ENCODE measurements around the gene RUNX3. TPM values are rescaled to one million over a fixed set of nuclear protein-coding genes. Genes with fewer than 3 reads are reported as not detected.
A peak's percentile ranks its signal among the peaks of the same experiment; 100 is the strongest.

Gene RUNX3
- polyA plus RNA-seq, 1 experiment = 0.23 TPM

DNA sequence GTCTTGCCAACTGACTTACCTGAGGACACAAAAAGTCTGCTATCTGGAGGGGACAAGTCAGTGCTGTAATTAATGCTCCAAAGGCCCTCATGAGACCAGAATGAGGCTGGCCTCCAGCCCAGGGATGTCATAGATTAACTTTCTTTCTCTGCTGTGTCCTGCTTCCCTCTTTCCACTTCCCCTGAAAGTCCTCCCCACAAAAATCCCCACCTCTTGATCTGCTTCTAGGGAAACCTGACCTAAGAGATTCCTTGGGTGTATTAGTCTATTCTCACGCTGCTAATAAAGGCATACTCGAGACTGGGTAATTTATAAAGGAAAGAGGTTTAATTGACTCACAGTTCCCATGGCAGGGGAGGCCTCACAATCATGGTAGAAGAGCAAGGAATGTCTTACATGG lies 39.2 kb downstream of the RUNX3 start:
- Histone ChIP-seq H3K4me3 (ENCODE audit: low read depth, low read length) (no peak overlapping the region), H3K36me3 (ENCODE audit: control insufficient read depth, insufficient read depth, low read length) (no peaks in the 10 kb centered on the region), H3K27me3 (ENCODE audit: control insufficient read depth, insufficient read depth, low read length) (no peaks in the 10 kb centered on the region; the same call in 1 of the 2 replicates)
- TF ChIP-seq, protein P1, sequence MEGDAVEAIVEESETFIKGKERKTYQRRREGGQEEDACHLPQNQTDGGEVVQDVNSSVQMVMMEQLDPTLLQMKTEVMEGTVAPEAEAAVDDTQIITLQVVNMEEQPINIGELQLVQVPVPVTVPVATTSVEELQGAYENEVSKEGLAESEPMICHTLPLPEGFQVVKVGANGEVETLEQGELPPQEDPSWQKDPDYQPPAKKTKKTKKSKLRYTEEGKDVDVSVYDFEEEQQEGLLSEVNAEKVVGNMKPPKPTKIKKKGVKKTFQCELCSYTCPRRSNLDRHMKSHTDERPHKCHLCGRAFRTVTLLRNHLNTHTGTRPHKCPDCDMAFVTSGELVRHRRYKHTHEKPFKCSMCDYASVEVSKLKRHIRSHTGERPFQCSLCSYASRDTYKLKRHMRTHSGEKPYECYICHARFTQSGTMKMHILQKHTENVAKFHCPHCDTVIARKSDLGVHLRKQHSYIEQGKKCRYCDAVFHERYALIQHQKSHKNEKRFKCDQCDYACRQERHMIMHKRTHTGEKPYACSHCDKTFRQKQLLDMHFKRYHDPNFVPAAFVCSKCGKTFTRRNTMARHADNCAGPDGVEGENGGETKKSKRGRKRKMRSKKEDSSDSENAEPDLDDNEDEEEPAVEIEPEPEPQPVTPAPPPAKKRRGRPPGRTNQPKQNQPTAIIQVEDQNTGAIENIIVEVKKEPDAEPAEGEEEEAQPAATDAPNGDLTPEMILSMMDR (IDR thresholded peaks at IDR 0.05; ENCODE audit: insufficient read depth, low read depth, low read length) = no peak
- CTCF ChIA-PET = no interaction called here
- POLR2A ChIA-PET = no interaction called here
- DNase-seq (ENCODE audit: low read depth) = no peak

DNA sequence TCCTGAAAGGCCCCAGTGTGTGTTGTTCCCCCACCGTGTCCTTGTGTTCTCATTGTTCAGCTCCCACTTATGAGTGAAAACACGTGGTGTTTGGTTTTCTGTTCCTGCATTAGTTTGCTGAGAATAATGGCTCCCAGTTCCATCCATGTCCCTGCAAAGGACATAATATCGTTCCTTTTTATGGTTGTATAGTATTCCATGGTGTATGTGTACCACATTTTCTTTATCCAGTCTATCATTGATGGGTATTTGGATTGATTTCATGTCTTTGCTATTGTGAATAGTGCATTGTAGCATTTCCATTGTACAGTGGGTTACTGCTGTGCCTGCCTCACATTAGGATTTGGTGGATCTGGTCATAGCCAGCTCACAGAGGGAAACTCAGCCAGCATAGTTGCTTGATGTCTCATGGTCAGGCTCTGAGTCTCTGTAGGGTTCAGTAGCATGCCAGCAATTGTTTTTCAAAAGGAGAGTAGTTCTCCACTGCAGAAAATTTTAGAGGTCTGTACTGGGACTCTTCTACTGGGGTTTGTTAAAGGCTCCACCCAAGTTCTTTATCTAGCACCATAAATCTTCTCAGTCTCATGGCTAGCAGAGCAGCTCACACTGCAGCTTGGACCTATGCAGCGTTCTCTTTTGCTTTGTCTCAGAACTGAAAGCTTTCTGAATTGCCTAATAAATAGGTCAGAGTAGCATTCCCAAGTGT lies 41.0 kb downstream of the RUNX3 start:
- H3K4me3 ChIP-seq (ENCODE audit: low read depth, low read length) = no peak overlapping the region
- TF ChIP-seq, protein P1 (IDR thresholded peaks at IDR 0.05; ENCODE audit: insufficient read depth, low read depth, low read length) = no peak
- ChIA-PET POLR2A (no interaction called here), CTCF (interaction anchor here (1.2 to 5.0 kb wide), 2 partner anchors 9 to 213 kb away, joined by 3 to 33 read pairs; no protein-coding TSS in a partner anchor)
- H3K27me3 ChIP-seq (ENCODE audit: control insufficient read depth, insufficient read depth, low read length) = no peaks in the 10 kb centered on the region; the same call in 1 of the 2 replicates
- peak; percentile 45 for DNase-seq (ENCODE audit: low read depth)
- H3K36me3 ChIP-seq (ENCODE audit: control insufficient read depth, insufficient read depth, low read length) = no peaks in the 10 kb centered on the region

DNA sequence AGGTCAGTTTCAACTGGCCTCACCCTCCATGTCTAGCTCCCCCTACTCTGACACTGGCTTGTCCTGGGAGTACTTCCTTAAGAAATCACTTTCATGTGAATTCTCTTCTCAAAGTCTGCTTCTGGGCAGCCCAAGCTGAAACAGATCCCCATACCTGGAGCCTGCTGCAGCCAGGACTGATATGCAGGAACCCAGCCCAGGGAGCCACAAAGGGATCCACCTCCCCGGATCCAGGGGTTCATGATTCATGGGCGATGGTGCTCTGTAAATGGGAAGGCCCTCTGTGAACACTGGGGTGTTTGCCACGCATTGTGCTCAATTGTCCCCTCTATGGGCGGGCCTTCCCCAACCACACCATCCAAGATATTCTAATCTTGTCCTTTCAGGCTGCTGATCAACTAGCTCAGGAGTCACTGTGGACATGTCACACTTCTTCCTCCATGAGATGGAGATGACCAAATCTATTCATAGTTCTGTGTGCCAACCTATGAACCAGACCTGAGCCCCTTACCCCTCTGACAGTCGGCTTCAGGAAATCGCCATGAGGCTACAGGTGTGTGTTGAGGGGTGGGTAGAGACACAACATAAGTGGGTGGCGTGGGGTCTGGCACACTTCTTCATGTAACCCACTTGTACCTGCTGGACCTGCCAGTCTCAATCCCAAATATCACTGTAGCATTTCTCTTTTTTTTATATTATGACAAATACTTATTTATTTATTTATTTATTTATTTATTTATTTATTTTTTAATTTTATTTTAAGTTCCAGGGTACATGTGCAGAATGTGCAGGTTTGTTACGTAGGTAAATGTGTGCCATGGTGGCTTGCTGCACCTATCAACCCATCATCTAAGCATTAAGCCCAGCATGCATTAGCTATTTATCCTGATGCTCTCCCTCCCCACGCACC lies 41.8 kb downstream of the RUNX3 start:
- CTCF ChIA-PET = interaction anchor here (1.2 to 5.0 kb wide), 2 partner anchors 10 to 214 kb away, joined by 3 to 33 read pairs; no protein-coding TSS in a partner anchor
- POLR2A ChIA-PET = no interaction called here
- TF ChIP-seq, protein P1 (IDR thresholded peaks at IDR 0.05; ENCODE audit: insufficient read depth, low read depth, low read length) = no peak
- no peaks in the 10 kb centered on the region; the same call in 1 of the 2 replicates for H3K27me3 ChIP-seq (ENCODE audit: control insufficient read depth, insufficient read depth, low read length)
- H3K4me3 ChIP-seq (ENCODE audit: low read depth, low read length) = no peak overlapping the region
- DNase-seq (ENCODE audit: low read depth) = no peak
- H3K36me3 ChIP-seq (ENCODE audit: control insufficient read depth, insufficient read depth, low read length) = no peaks in the 10 kb centered on the region

DNA sequence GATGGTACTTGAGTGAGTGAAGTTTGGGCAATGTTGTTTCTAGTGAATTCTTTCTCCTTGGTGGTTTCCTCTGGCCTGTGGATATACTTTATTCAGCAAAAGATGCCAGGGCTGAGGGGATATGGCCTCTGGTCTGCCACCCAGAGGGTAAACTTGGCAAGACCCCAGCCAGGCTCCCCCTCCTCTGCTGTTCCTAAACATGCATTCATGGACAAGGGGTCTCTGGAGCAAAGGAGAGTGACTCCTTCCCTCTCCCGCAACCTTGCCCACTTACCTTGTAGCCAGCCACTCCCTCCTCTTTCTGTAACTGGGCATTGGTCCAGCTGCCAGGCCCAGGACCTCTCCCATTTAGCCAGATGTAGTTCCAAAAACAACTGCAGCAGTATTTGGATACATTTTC lies 43.8 kb downstream of the RUNX3 start:
- H3K27me3 ChIP-seq (ENCODE audit: control insufficient read depth, insufficient read depth, low read length) = no peaks in the 10 kb centered on the region
- ChIA-PET POLR2A (no interaction called here), CTCF (interaction anchor here (5.0 kb wide), 1 partner anchor 12 kb away, joined by 33 read pairs; no protein-coding TSS in a partner anchor)
- TF ChIP-seq, protein P1 (IDR thresholded peaks at IDR 0.05; ENCODE audit: insufficient read depth, low read depth, low read length) = no peak
- H3K36me3 ChIP-seq (ENCODE audit: control insufficient read depth, insufficient read depth, low read length) = no peaks in the 10 kb centered on the region
- H3K4me3 ChIP-seq (ENCODE audit: low read depth, low read length) = no peak overlapping the region
- DNase-seq (ENCODE audit: low read depth) = no peak

DNA sequence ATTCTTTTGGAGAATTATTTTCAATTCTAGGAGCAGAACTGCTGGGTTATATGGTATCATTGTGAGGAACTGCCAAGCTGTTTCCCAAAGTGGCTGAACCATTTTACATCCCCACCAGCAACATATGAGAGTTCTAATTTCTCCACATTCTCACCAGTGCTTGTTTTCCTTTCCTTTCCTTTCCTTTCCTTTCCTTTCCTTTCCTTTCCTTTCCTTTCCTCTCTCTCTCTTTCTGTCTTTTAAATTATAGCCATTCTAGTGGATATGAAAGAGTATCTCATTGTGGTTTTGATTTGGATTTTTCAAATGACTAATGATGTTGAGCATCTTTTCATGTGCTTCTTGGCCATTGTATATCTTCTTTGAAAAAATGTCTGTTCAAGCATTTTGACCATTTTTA lies 45.3 kb downstream of the RUNX3 start:
- Histone ChIP-seq H3K36me3 (ENCODE audit: control insufficient read depth, insufficient read depth, low read length) (no peaks in the 10 kb centered on the region), H3K27me3 (ENCODE audit: control insufficient read depth, insufficient read depth, low read length) (peaks cover 2% of the 10 kb centered on the region; the same call in 1 of the 2 replicates), H3K4me3 (ENCODE audit: low read depth, low read length) (no peak overlapping the region)
- TF ChIP-seq, protein P1 (IDR thresholded peaks at IDR 0.05; ENCODE audit: insufficient read depth, low read depth, low read length) = no peak
- DNase-seq (ENCODE audit: low read depth) = no peak
- POLR2A ChIA-PET = no interaction called here
- CTCF ChIA-PET = interaction anchor here (5.0 kb wide), 1 partner anchor 13 kb away, joined by 33 read pairs; no protein-coding TSS in a partner anchor
